Stomach (tissue), 9 donors: ENCODE data around the gene FLNC. TPM values are rescaled to one million over a fixed set of nuclear protein-coding genes. Genes with fewer than 3 reads are reported as not detected.
A peak's percentile ranks its signal among the peaks of the same experiment; 100 is the strongest.

ENCODE experiments used
- DNase-seq, 2 donors: peaks; one replicate each; pipeline versions ENCODE4 v3.0.0 to v3.0.0-alpha.2; 2013 to 2019
- H3K27ac ChIP-seq, 5 donors: fragments of 200-600 bp in 4 of 5; sonication (generic) in 4 of 5; one replicate each; pipeline ENCODE4 v1.5.1; 2013 to 2019; ENCODE audit warnings: mild to moderate bottlenecking in 1 of 5, moderate library complexity in 1 of 5
- H3K27me3 ChIP-seq, 3 donors: fragments of 200-600 bp; sonication (generic); one replicate each; pipeline ENCODE4 v1.5.1; 2017 to 2019; ENCODE audit warnings: mixed run types in 1 of 3
- H3K36me3 ChIP-seq, 4 donors: fragments of 200-600 bp; sonication (generic); 1 replicate in 3 of 4; 2 replicates in 1 of 4; pipeline ENCODE4 v1.5.1; 2016 to 2019
- H3K4me1 ChIP-seq, 4 donors: fragments of 200-600 bp; sonication (generic); one replicate each; pipeline ENCODE4 v1.5.1; 2016 to 2019
- H3K4me3 ChIP-seq, 4 donors: fragments of 200-600 bp; sonication (generic) in 3 of 4; one replicate each; pipeline ENCODE4 v1.5.1; 2016 to 2019; ENCODE audit warnings: mild to moderate bottlenecking in 1 of 4
- H3K9me3 ChIP-seq, 4 donors: fragments of 200-600 bp; sonication (generic); one replicate each; pipeline ENCODE4 v1.5.1; 2016 to 2019
- CTCF ChIP-seq, 7 experiments: fragments of 450-650 bp in 4 of 7; fragments of 200-600 bp in 3 of 7; sonication (generic) in 3 of 7; IDR thresholded peaks; one replicate each; pipeline ENCODE4 v1.5.1; 2016 to 2019; ENCODE audit warnings: antibody characterized with exemption in 7 of 7, control low read depth in 2 of 7, mild to moderate bottlenecking in 1 of 7
- EP300 ChIP-seq: sonication (generic); formaldehyde crosslinking; IDR thresholded peaks from one replicate; pipeline ENCODE4 v1.6.1; 2017; ENCODE audit warnings: antibody characterized with exemption
- POLR2A ChIP-seq, 4 donors: fragments of 450-650 bp; IDR thresholded peaks; one replicate each; pipeline ENCODE4 v1.6.1; 2016; ENCODE audit warnings: antibody characterized with exemption in 4 of 4, control low read depth in 2 of 4, mild to moderate bottlenecking in 1 of 4, moderate library complexity in 1 of 4
- POLR2AphosphoS5 ChIP-seq, 3 donors: sonication (generic); formaldehyde crosslinking; IDR thresholded peaks; one replicate each; pipeline ENCODE4 v1.6.1; 2016; ENCODE audit warnings: antibody characterized with exemption in 3 of 3
- WGBS, 5 donors: extraction: QIAGEN DNeasy Blood & Tissue Kit in 3 of 5; methylation state at CpG; one replicate each; pipeline versions ENCODE4 v1.1.5 to v1.1.7; 2013 to 2018; 5-methylcytosine and 5-hydroxymethylcytosine counted together
- intact Hi-C: fragments of 100-400 bp; cut with DNase I; formaldehyde crosslinking; loops from one replicate; pipeline ENCODE4 v1.15.1; 2023; ENCODE audit warnings: low total_unique reads
- polyA plus RNA-seq, 3 donors: library from polyadenylated mRNA; stranded (reverse); fragments of 200-250 nt; gene quantifications; one replicate each; pipeline ENCODE4 v1.2.3, GENCODE V29; 2013
- total RNA-seq, 5 donors: library from RNA; depleted of rRNA; stranded (reverse); fragments of >200 nt; gene quantifications; one replicate each; pipeline versions ENCODE4 v1.1.0 to v1.2.3, GENCODE V29; 2014 to 2016
- donor health status: healthy with polysubstance abuse.
- donor health status: Bipolar disorder and iron deficiency.
- donor health status: healthy.

Gene FLNC
- total and polyA plus RNA-seq, 8 donors = 1.9 to 184 (median 46.6) TPM

GRCh38 chr7:128785738-128786137, 44.5 kb upstream of the FLNC start:
- TF ChIP-seq POLR2A (IDR thresholded peaks at IDR 0.05) (no peak), POLR2AphosphoS5 (IDR thresholded peaks at IDR 0.05) (no peak), CTCF (IDR thresholded peaks at IDR 0.05) (no peak), EP300 (no peak)
- WGBS, 5 donors = 80 to 87% (median 82%) methylated on average over 3 of the region's 3 CpGs
- no peak for DNase-seq
- intact Hi-C loops = no loop called here
- H3K9me3 ChIP-seq = no peaks in the 10 kb centered on the region
- peaks cover 0 to 30% (median 14%) of the 10 kb centered on the region in 4 donors for H3K4me1 ChIP-seq
- no peak overlapping the region for H3K27ac ChIP-seq
- H3K27me3 ChIP-seq = peaks cover 0 to 6% (median 0%) of the 10 kb centered on the region in 3 donors
- no peaks in the 10 kb centered on the region for H3K36me3 ChIP-seq
- H3K4me3 ChIP-seq = no peak overlapping the region

- no peaks in the 10 kb centered on the region for H3K9me3 ChIP-seq
- peaks cover 0 to 12% (median 0%) of the 10 kb centered on the region in 3 donors for H3K27me3 ChIP-seq
- intact Hi-C loops = no loop called here
- H3K36me3 ChIP-seq = no peaks in the 10 kb centered on the region
- WGBS, 5 donors = 65 to 77% (median 73%) methylated on average over 9 of the region's 9 CpGs
- TF ChIP-seq EP300 (no peak), CTCF (IDR thresholded peaks at IDR 0.05) (no peak), POLR2A (IDR thresholded peaks at IDR 0.05) (no peak), POLR2AphosphoS5 (IDR thresholded peaks at IDR 0.05) (no peak)
- no peak overlapping the region for H3K4me3 ChIP-seq
- H3K27ac ChIP-seq = no peak overlapping the region
- no peak for DNase-seq
- H3K4me1 ChIP-seq = peaks cover 14 to 32% (median 23%) of the 10 kb centered on the region in 4 donors
Observed at GRCh38 chr7:128788446-128789412, 41.5 kb upstream of the FLNC start.

GRCh38 chr7:128790315-128791041, 39.7 kb upstream of the FLNC start:
- H3K4me3 ChIP-seq = peak overlapping the region; percentile 84 to 92 (median 88)
- H3K27ac ChIP-seq = peak overlapping the region in 4 of 5 donors; percentile 71 to 85 (median 75)
- intact Hi-C loops = no loop called here
- peaks cover 14 to 30% (median 22%) of the 10 kb centered on the region in 4 donors for H3K4me1 ChIP-seq
- 18 to 34% (median 23%) methylated on average over 24 to 45 of the region's 45 CpGs for WGBS, 5 donors
- TF ChIP-seq POLR2AphosphoS5 (IDR thresholded peaks at IDR 0.05) = no peak
- TF ChIP-seq CTCF (IDR thresholded peaks at IDR 0.05) = no peak
- no peak for TF ChIP-seq EP300
- TF ChIP-seq POLR2A (IDR thresholded peaks at IDR 0.05) = no peak
- no peaks in the 10 kb centered on the region for H3K9me3 ChIP-seq
- H3K27me3 ChIP-seq = peaks cover 0 to 12% (median 0%) of the 10 kb centered on the region in 3 donors
- peak in 1 of 2 donors; percentile 63 for DNase-seq
- H3K36me3 ChIP-seq = peaks cover 0 to 8% (median 0%) of the 10 kb centered on the region in 4 donors
